GM12878 (cell line): ENCODE results near the gene PERCC1. TPM values are rescaled to one million over a fixed set of nuclear protein-coding genes. Genes with fewer than 3 reads are reported as not detected.

ENCODE experiments used
- ATAC-seq: fragments of 200-7000 bp; cut with Tn5 transposase; 3 replicates; pipeline ENCODE4 v1.9.1; 2020; ENCODE audit warnings: mild to moderate bottlenecking, moderate library complexity
- BruUV-seq: library from RNA; stranded (reverse); fragments of 400-500 nt; replicated peaks from 2 replicates; lab custom pipeline; 2021; lab: Mats Ljungman, UMichigan
- CTCF ChIA-PET: fragments of 300-600 bp; sonication (Branson Sonifier 250); formaldehyde crosslinking; extraction: SDS; loops from one replicate; lab custom pipeline; 2021; ENCODE audit warnings: inconsistent platforms; lab: Yijun Ruan, JAX
- POLR2A ChIA-PET: fragments of 350-600 bp; formaldehyde crosslinking; extraction: SDS; loops from one replicate; lab custom pipeline; 2021; ENCODE audit warnings: inconsistent platforms; lab: Charles Lee
- RAD21 ChIA-PET: fragments of 300-600 bp; sonication (Branson Sonifier 250); formaldehyde crosslinking; loops from one replicate; lab custom pipeline; 2023; ENCODE audit warnings: antibody characterized with exemption; ENCODE audit not compliant: unreplicated experiment; lab: Charles Lee
- SMC1A ChIA-PET: fragments of 300-600 bp; sonication (Branson Sonifier 250); formaldehyde crosslinking; loops from one replicate; lab custom pipeline; 2023; ENCODE audit not compliant: unreplicated experiment, uncharacterized antibody; lab: Charles Lee
- DNase-seq: peaks from one replicate; pipeline ENCODE4 v3.0.0-alpha.2; 2011; ENCODE audit warnings: low read depth, low spot score
- FAIRE-seq: peaks from 3 replicates; lab custom pipeline; 2011; peaks lifted over from hg19 to GRCh38; lab: Jason Lieb, UNC
- H2AFZ ChIP-seq: 2 replicates; pipeline ENCODE4 v1.6.0; 2011; ENCODE audit warnings: low read depth, low read length, control low read depth; ENCODE audit not compliant: control insufficient read depth
- H3K27ac ChIP-seq: 2 replicates; pipeline ENCODE4 v1.5.1; 2011; ENCODE audit warnings: control low read depth; ENCODE audit not compliant: control insufficient read depth, insufficient read depth
- H3K27me3 ChIP-seq, 2 experiments: replicated peaks in 1 of 2; 2 replicates each; pipeline versions ENCODE4 v1.6.0 to v1.6.1; 2011; ENCODE audit warnings: low read length in 1 of 2; ENCODE audit not compliant: control insufficient read depth in 2 of 2, insufficient read depth in 2 of 2
- H3K36me3 ChIP-seq, 2 experiments: 2 replicates each; pipeline ENCODE4 v1.5.1; 2011; ENCODE audit warnings: low read length in 1 of 2; ENCODE audit not compliant: control insufficient read depth in 2 of 2, insufficient read depth in 2 of 2
- H3K4me1 ChIP-seq: 2 replicates; pipeline ENCODE4 v1.6.1; 2011; ENCODE audit warnings: mild to moderate bottlenecking, low read length, moderate library complexity, mixed read lengths; ENCODE audit not compliant: control insufficient read depth, insufficient read depth
- H3K4me2 ChIP-seq: 2 replicates; pipeline ENCODE4 v1.6.0; 2011; ENCODE audit warnings: control low read depth; ENCODE audit not compliant: control insufficient read depth, insufficient read depth
- H3K4me3 ChIP-seq: fragments of 200-600 bp; sonication (generic); 2 replicates; pipeline ENCODE4 v1.5.1; 2016
- H3K79me2 ChIP-seq: 2 replicates; pipeline ENCODE4 v1.6.0; 2011; ENCODE audit warnings: low read length; ENCODE audit not compliant: control insufficient read depth, insufficient read depth
- H3K9ac ChIP-seq: 2 replicates; pipeline ENCODE4 v1.8.0; 2011; ENCODE audit warnings: low read length, control low read depth, mixed read lengths; ENCODE audit not compliant: control insufficient read depth, insufficient read depth
- H3K9me3 ChIP-seq: replicated peaks from 3 replicates; pipeline ENCODE4 v1.5.1; 2011; ENCODE audit warnings: mild to moderate bottlenecking, low read length; ENCODE audit not compliant: control insufficient read depth, insufficient read depth
- H4K20me1 ChIP-seq: 2 replicates; pipeline ENCODE4 v1.6.0; 2011; ENCODE audit not compliant: control insufficient read depth, insufficient read depth
- BCL3 ChIP-seq: IDR thresholded peaks from 2 replicates; pipeline ENCODE4 v1.6.1; 2011; ENCODE audit warnings: borderline replicate concordance, low read depth, mild to moderate bottlenecking, moderate library complexity, low read length; ENCODE audit not compliant: insufficient read depth, poor library complexity, severe bottlenecking
- CREM ChIP-seq: IDR thresholded peaks from 2 replicates; pipeline ENCODE4 v1.6.1; 2014; ENCODE audit warnings: antibody characterized with exemption, low read depth
- KLF5 ChIP-seq: fragments of 450-650 bp; IDR thresholded peaks from 2 replicates; pipeline ENCODE4 v1.6.1; 2014; ENCODE audit warnings: mild to moderate bottlenecking; ENCODE audit not compliant: partially characterized antibody
- LARP7 ChIP-seq: fragments of 450-650 bp; IDR thresholded peaks from 2 replicates; pipeline ENCODE4 v1.6.1; 2017; ENCODE audit warnings: mild to moderate bottlenecking
- NKRF ChIP-seq: fragments of 450-650 bp; conservative IDR thresholded peaks from 2 replicates; pipeline ENCODE4 v1.6.1; 2017; ENCODE audit warnings: mild to moderate bottlenecking, moderate library complexity
- POLR2AphosphoS2 ChIP-seq: IDR thresholded peaks from 2 replicates; pipeline ENCODE4 v1.6.1; 2011; ENCODE audit warnings: low read depth, mild to moderate bottlenecking, low read length, improper control_type of control experiment, moderate library complexity
- RELB ChIP-seq: fragments of 450-650 bp; IDR thresholded peaks from 2 replicates; pipeline ENCODE4 v1.6.1; 2017; ENCODE audit warnings: low read depth, mild to moderate bottlenecking, moderate library complexity
- SMC3 ChIP-seq: IDR thresholded peaks from 2 replicates; pipeline ENCODE4 v1.6.1; 2011; ENCODE audit warnings: low read length, improper control_type of control experiment, borderline replicate concordance
- SREBF1 ChIP-seq: IDR thresholded peaks from 2 replicates; pipeline ENCODE4 v1.6.1; 2012; ENCODE audit warnings: mild to moderate bottlenecking, low read length
- SRF ChIP-seq, 2 experiments: IDR thresholded peaks; 2 replicates each; pipeline ENCODE4 v1.6.1; 2011; ENCODE audit warnings: low read depth in 2 of 2, low read length in 2 of 2, mild to moderate bottlenecking in 1 of 2, moderate library complexity in 1 of 2
- TAF1 ChIP-seq: IDR thresholded peaks from 2 replicates; pipeline ENCODE4 v1.6.1; 2011; ENCODE audit warnings: mild to moderate bottlenecking, low read depth, low read length, borderline replicate concordance
- YY1 ChIP-seq: IDR thresholded peaks from 2 replicates; pipeline ENCODE4 v1.6.1; 2011; ENCODE audit warnings: low read depth, mild to moderate bottlenecking, low read length
- WGBS: methylation state at CpG from one replicate; pipeline ENCODE4 v1.1.6; 2016; ENCODE audit warnings: low lambda C conversion rate; ENCODE audit not compliant: insufficient replicate concordance, insufficient coverage; ENCODE audit errors: missing lambda C conversion rate; 5-methylcytosine and 5-hydroxymethylcytosine counted together
- in situ Hi-C: fragments of 300-500 bp; cut with MboI; formaldehyde crosslinking; loops from 9 replicates; pipeline ENCODE4 v1.14.3; 2018; ENCODE audit warnings: mixed read lengths
- intact Hi-C: fragments of 100-400 bp; cut with micrococcal nuclease; formaldehyde crosslinking; loops from one replicate; pipeline ENCODE4 v1.14.2; 2022; ENCODE audit not compliant: unreplicated experiment
- polyA plus RNA-seq, 11 experiments: library from polyadenylated mRNA; depleted of rRNA in 4 of 11; unstranded in 6 of 11; stranded (reverse) in 5 of 11; fragments of >200 nt; fragmentation: Nextera tagmentation in 4 of 11; fragmentation: Illumina TruSeq in 1 of 11; extraction: Ambion mirVana in 4 of 11; extraction: Trizol in 1 of 11; gene quantifications; 1 replicate in 1 of 11; 2 replicates in 10 of 11; pipeline versions ENCODE4 v1.2.1 to v1.2.3, GENCODE V29; 2011 to 2016; ENCODE audit warnings: inconsistent platforms in 2 of 11, missing spikeins in 2 of 11, low read depth in 1 of 11
- total RNA-seq, 4 experiments: library from RNA; depleted of rRNA in 3 of 4; stranded (reverse); fragments of >200 nt in 3 of 4; fragmentation: Illumina TruSeq in 1 of 4; extraction: Trizol in 1 of 4; gene quantifications; 2 replicates each; pipeline versions ENCODE4 v1.2.1 to v1.2.3, GENCODE V29; 2013 to 2021

PERCC1 gene
- total and polyA plus RNA-seq, 10 of the 15 experiments (the other 5 are each of a cell fraction or from before 2014, with no cell fraction given): not detected

- no peak for TF ChIP-seq RELB
- no peak for TF ChIP-seq LARP7
- no peak for TF ChIP-seq SRF (IDR thresholded peaks at IDR 0.05; ENCODE audit: low read depth in 2 of 2, low read length in 2 of 2)
- TF ChIP-seq SREBF1: no peak
- TF ChIP-seq TAF1: no peak
Measured at GRCh38 chr16:1407753-1408152, 23.1 kb upstream of the PERCC1 start (continued).

GRCh38 chr16:1408171-1408837 is 22.6 kb upstream of the PERCC1 start:
- H3K4me2 ChIP-seq: peak overlapping the region; percentile 79
- H3K4me1 ChIP-seq: peaks cover 3% of the 10 kb centered on the region
- H3K4me3 ChIP-seq: peak overlapping the region; percentile 68
- RAD21 ChIA-PET: interaction anchor here (0.6 to 1.1 kb wide), 2 partner anchors 12 to 203 kb away, joined by 3 read pairs; partner anchors contain the start of gene UQCC4
- in situ Hi-C loops (no loop called here), intact Hi-C loops (no loop called here)
- FAIRE-seq: peak; percentile 93
- peak; percentile 40 for DNase-seq
- CTCF ChIA-PET: interaction anchor here (0.7 to 1.4 kb wide), 4 partner anchors 29 to 298 kb away, joined by 3 to 5 read pairs (median 4); partner anchors contain the start of gene MAPK8IP3
- WGBS: 3% methylated on average over 38 of the region's 42 CpGs
- H3K9ac ChIP-seq: no peak overlapping the region
- POLR2A ChIA-PET: interaction anchor here (0.6 to 1.0 kb wide), 2 partner anchors 65 to 1389 kb away, joined by 3 to 4 read pairs; no protein-coding TSS in a partner anchor
- peaks cover 2% of the 10 kb centered on the region; the same call in 1 of the 2 replicates for H4K20me1 ChIP-seq
- peak; percentile 98 for ATAC-seq
- H3K36me3 ChIP-seq: no peaks in the 10 kb centered on the region
- H3K9me3 ChIP-seq: no peaks in the 10 kb centered on the region
- SMC1A ChIA-PET: interaction anchor here (1.1 kb wide), 1 partner anchor 103 kb away, joined by 3 read pairs; no protein-coding TSS in a partner anchor
- peak overlapping the region; percentile 35; the same call in 1 of the 2 replicates for H2AFZ ChIP-seq
- peaks cover 1% of the 10 kb centered on the region; the same call in 1 of the 2 replicates for H3K79me2 ChIP-seq
- no TSS peak for BruUV-seq
- no peaks in the 10 kb centered on the region for H3K27me3 ChIP-seq
- no peak overlapping the region for H3K27ac ChIP-seq
- TF ChIP-seq BCL3: no peak
- no peak for TF ChIP-seq SMC3
- 0 out of 2 replicates have a peak, but pooled peaks have one; percentile 28 for TF ChIP-seq CREM
- TF ChIP-seq YY1: no peak
- TF ChIP-seq NKRF: peak; percentile 65
- 0 out of 2 replicates have a peak, but pooled peaks have one; percentile 60 for TF ChIP-seq POLR2AphosphoS2
- TF ChIP-seq KLF5: peak; percentile 13
